ENCODE results near the gene TREML2. TPM values are rescaled to one million over a fixed set of nuclear protein-coding genes. Genes with fewer than 3 reads are reported as not detected.
"Not testable (repeated sequence)": the region's sequence is repeated elsewhere in the genome, so short reads cannot be mapped to it uniquely, and the experiment has no call there.

Gene TREML2
- total RNA-seq, 1 donor from 2014 or later, result not detected

DNA sequence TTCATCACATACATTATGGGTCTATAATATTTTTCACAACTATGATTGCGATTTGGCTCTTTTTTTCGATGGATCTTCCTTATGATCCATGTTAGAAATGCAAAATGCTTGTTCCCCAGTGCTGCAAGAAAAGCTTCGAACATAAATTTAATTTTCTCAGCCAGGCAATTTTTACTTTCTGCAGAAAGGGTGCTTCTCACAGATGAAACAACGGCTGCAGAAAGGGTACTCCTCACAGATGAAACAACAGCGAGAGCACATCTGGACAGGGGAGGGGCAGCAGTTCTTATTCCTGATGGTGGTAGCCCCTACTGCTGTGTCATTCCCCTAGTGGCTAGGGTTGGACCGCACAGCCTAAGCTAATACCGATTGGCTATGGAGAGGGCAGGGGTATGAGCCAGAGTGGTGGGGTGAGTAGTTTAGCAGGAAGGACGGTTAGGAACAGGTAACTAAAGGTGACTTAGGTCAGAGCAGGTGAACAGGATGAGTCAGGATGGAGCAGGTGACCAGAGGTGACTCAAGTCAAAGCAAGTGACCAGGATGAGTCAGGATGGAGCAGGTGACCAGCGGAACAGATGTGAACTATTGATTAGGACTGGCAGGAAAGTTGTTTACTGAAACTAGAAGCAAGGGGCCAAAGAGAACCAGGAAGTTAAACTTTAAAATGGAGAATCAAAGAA lies 13.8 kb upstream of the TREML2 start:
- ATAC-seq (ENCODE audit: poor library complexity), result no peak
- no peak for DNase-seq
- intact Hi-C loops (cut with DNase I), result no loop called here

DNA sequence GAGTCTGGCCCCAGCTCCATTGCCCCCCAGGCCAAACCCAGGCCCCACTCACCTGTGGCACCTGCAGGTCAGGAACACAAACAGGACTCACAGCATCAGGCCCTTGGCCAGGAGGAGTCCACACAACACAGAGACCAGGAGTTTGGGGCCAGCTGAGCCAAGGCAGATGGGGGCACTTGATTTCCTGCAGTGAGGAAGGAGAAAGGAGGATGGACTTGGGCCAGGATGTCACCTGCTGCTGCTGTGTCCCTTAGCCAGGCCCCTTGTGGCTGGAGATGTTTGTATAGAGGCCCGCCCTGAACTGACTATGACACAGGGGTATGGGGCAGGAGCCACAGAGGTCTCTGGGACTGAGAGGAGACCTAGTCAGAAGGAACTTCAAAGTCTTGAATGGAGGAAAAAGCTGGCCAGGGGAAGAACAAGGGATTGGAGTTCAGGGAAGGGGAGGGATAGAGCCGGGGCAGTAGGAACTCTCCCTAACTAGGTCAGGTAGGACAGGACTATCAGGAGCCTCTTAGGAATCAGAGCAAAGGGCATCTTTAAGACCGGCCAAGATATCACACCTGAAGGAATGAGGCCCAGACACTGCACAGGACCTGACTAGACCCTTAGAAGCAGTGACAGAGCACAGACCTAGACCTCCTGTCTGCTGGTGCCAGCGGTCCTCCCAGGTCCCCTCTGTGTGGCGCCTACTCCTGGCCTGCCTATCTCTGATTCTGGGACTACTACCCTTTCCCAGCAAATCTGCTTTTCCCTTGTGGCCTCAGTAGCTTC lies 8.8 kb upstream of the TREML2 start:
- ATAC-seq (ENCODE audit: poor library complexity), result no peak
- DNase-seq, result no peak
- intact Hi-C loops (cut with DNase I), result no loop called here

DNA sequence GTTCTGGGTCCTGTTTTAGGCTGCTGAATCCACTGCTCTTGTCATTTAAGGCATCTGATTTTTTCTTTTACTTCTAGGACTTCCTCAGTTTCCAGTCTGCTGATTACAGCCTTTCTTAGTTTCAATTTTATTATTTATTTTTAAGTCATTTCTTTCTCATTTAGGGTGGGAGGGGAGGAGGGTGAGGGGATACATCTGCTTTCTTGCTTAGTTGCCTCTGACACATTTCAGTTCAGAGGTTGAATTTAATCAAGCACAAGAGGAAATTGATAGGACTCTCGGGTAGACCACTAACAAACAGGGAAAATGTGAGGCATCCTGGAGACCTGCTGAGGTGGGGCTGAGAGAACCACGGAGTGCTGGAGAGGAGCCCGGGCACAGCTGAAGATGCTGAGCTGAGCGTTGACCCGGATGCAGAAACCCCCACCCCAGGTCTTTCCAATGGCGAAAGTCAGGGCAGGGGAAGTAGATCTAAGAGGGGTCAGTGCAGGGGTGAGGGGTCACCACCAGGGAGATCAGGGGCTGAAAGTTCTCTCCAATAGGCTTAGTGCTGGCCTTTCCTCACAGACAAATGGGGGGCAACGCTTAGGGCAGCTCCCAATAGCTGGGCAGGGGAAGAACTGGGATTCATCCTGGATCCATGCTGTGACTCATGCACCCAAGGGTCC lies 7.6 kb upstream of the TREML2 start:
- intact Hi-C loops (cut with DNase I), result no loop called here
- no peak for ATAC-seq (ENCODE audit: poor library complexity)
- DNase-seq, result no peak

DNA sequence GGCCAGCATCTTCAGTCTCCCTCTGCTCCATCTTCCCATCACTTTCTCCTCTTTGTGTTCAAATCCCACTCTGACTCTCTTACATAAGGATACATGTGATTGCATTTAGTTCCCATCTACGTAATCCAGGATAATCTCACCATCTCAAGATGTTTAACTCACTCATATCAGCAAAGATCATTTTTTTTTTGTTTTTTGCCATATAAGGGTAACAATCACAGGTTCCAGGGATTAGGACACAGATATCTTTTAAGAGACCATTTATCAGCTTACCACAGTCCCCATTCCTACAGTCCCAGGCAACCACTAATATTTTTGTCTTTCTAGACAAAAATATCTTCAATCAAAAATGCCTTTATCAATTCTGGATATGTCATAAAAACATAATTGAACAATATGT lies 3.2 kb upstream of the TREML2 start:
- no peak for DNase-seq
- intact Hi-C loops (cut with DNase I), result no loop called here
- ATAC-seq (ENCODE audit: poor library complexity), result no peak

DNA sequence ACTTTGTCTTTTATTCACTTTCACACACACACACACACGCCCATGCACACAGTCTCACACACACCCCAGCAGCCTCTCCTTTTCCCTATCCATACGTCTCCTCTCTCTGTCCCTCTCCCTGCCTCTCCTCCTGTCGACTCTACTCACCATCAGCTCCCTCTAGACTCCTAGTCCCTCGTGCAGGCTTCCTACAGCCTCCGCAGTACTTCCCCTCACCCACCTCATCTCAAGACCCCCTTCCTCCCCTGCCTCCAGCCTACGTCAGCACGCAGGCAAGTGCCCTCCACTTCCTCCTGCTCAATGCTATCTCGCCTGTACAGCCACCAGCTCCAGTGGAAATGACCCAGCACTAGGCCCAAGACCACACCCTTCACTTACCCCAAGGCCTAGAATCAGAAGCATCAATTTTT lies 820 bp upstream of the TREML2 start:
- DNase-seq (no peak), ATAC-seq (ENCODE audit: poor library complexity) (no peak)
- intact Hi-C loops (cut with DNase I), result no loop called here

DNA sequence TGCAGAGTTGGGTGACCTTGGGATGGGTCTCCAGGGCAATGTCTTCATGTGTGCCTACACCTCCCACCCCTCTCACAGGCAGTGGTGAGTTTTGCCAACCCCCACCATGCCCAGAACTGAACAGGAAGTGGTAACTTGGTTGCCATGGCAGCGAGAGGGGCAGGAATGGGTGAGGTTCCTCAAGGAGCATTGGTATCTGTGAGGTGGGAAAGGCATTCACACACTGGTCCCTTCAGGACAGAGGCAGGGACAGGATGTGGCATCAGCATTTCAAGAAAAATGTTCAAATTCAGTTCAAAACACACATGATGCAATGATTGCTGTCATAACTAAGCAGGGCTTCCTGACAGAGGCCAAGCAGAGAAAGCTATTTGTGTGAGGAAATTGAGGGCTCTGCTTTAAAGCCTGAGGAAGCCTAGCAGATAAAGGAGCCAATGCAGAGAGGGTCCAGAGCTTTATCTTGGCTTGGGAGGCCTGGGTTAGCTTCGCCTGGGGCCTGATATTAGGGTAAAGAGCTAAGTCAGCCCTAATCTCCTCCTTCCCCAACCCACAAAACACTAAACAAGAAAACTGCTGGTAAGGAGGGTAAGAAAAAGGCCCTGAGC lies 551 bp downstream of the TREML2 start:
- intact Hi-C loops (cut with DNase I), result no loop called here
- peak; percentile 67 for DNase-seq
- peak; percentile 48 for ATAC-seq (ENCODE audit: poor library complexity)

DNA sequence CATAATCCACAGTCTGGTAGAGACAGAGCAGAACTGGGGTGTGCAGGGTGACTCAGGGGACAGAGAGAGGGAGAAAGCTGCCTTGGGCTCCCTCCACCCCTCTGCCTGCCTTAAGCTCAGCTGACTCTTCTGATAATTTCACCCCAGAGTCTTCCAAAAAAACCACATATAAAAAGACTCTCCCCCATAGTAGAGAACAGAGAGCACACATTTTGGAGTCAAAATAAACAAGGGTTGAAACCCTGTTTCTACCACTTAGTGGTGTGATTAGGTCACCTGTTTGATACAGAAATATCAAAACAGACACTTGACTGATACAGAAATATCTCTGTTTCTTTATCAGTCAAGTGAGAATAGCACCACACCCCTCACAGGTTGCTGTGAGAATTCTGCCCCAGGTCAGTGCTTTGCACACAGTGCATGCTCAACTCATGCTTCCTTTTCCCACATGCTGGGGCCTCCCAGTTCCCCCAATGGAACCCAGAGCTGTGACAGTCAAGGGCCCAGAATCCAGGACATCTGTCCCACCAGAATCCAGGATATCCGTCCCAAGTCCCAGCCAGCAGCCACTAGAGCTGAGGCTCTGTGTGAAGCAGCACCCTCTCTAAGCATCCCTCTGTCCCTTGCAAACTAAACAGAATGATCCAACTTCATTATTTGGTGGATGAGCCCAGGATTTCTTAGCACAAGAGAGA lies 1.2 kb downstream of the TREML2 start:
- no peak for ATAC-seq (ENCODE audit: poor library complexity)
- intact Hi-C loops (cut with DNase I), result no loop called here
- no peak for DNase-seq

DNA sequence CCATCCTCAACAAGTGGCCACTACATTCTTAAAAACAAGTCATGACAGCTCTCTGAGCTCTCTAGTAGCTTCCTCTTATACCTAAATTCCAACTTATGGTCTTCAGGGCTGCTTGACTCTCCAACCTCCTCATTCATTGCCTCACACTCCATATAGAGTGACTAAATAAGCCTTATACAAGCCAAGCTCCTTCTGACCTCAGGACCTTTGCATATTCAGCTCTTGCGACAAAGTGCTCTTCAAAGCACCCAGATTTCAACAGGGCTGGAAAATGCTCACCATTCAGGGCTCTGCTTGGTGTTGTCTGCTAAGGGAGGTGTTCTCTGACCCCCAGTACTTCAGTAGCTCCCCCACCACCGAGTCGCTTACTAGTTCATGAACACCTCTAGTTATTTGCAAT lies 3.7 kb downstream of the TREML2 start:
- intact Hi-C loops (cut with DNase I), result no loop called here
- ATAC-seq (ENCODE audit: poor library complexity) (no peak), DNase-seq (no peak)

DNA sequence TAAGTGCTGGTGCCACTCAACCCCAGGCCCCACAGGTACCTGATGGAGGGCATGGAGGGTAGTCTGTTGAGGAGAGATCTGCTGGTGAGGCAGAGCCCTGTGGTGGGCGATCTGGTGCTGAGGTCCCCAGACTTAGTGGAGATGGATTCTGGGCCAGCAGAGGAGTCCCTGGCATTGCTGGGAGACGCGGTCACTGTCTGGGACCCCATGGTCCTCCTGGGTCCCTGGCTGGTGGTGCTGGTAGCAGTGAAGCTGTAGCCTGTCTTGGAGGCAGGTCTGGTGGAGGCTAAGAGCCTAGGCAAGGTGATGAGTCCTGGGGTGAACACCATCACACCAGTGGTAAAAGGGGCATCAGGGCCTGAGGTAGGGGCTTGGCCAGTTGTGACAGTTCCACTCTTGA lies 6.6 kb downstream of the TREML2 start:
- intact Hi-C loops (cut with DNase I), result no loop called here
- DNase-seq, result no peak
- no peak for ATAC-seq (ENCODE audit: poor library complexity)

DNA sequence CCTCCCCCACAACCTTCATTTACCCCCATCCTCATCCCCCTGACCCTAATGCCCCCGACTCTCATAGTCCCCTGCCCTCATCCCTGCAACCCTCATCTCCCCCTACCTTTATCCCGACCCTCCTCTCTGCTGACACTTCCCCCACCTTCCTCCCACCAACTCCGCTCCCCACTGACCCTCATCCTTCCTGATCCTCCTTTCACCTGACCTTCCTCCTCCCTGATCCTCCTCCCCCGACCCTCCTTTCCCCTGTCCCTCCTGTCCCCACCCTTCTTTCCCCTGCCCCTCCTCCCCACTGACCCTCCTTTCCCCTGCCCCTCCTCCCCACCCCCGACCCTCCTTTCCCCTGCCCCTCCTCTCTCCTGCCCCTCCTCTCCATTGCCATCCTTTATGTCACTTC lies 7.1 kb downstream of the TREML2 start:
- intact Hi-C loops (cut with DNase I), result no loop called here
- ATAC-seq (ENCODE audit: poor library complexity) (no peak), DNase-seq (no peak)

DNA sequence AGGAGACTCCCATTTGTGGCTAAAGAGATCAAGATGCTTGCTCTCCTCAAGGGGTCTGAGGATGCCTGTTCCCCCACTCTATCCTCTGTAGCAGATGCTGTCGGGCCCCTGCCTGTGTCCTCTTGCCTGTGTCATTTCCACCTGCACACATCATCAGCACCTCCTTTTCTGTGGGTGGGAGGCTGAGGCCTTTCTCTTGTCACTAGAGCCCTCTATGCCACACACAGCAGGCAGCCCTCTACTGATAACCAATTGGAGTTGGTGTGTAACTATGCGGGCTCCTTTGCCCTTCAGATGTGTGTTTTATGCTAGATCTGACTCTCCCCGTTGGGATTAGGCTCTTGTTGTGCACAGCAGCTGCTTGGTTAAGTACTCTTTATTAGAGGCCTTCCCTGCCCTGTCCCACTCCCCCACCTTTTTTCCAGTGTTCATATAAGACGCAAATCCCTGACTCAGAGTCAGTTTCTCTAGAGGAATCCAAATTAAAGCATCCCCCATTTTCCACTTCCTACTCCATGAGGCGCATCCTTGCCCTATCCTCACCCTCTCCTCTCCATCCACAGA lies 7.7 kb downstream of the TREML2 start:
- intact Hi-C loops (cut with DNase I), result no loop called here
- ATAC-seq (ENCODE audit: poor library complexity), result no peak
- no peak for DNase-seq

DNA sequence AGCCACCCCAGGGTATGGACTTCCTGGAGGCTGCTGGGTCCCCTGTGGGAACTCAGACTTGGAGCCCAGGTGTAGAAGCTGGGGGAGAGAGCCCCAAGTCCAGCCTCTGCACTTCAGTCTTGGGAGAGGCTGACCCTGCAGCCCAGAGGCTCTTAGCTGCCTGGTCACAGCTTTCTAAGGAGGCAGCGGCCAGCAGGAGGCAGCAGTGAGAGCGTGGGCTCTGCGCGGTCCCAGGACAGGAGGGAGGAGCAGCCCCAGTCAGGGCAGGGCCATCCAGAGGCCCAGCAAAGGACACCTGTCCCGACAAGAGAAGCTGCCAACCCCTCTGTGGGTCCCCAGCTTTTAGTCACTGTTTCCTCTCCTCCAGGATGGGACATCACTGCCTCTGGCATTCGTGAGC lies 9.4 kb downstream of the TREML2 start:
- peak; percentile 71 for DNase-seq
- peak; percentile 61 for ATAC-seq (ENCODE audit: poor library complexity)
- intact Hi-C loops (cut with DNase I), result no loop called here

DNA sequence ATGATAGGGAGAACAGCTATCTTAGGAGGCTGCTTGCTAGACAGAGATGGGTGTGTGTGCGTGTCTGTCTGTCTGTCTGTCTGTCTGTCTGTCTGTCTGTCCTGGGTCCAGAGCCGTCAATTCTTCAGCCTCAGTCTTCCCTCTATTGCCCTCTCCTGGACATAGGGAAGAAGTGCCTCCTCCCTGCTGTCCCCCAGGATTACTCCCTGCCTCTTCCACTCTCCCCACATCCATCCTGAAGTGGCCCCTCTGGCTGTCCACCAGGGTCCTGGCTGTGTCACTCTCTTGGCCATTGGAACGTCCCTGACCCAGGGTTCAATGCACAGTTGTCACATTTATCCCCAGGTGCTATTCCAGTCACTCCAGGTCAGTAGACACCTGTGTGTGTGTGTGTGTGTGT lies 10.2 kb downstream of the TREML2 start:
- intact Hi-C loops (cut with DNase I), result no loop called here
- DNase-seq, result no peak
- no peak for ATAC-seq (ENCODE audit: poor library complexity)

DNA sequence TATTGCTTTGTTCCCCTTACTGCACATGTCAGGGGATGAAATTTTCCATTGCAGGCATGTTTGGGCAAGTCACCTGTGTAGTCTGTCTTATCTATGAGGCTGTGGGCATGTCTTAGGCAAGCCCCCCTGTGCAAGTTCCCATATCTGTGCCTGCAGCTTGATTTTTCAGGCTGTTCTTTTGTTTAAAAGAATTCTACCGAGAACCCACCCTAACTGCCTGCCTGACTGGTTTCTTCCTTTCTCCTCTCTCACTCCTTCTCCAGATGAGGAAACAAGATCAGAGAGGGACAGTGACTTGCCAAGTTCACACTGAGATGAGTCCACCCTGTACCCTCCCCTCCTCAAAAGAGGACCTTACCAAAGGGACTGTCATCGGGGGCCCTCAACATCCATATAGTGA lies 11.0 kb downstream of the TREML2 start:
- DNase-seq (no peak), ATAC-seq (ENCODE audit: poor library complexity) (no peak)
- intact Hi-C loops (cut with DNase I), result no loop called here

DNA sequence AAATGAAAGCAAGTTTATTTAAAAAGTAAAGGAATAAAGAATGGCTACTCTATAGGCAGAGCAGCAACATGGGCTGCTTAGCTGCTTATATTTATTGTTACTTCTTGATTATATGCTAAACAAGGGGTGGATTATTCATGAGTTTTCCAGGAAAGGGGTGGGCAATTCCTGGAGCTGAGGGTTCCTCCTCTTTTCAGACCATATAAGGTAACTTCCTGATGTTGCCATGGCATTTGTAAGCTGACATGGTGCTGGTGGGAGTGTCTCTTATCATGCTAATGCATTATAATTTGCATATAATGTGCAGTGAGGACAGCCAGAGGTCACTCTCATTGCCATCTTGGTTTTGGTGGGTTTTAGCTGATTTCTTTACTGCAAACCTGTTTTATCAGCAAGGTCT lies 11.9 kb downstream of the TREML2 start:
- ATAC-seq (ENCODE audit: poor library complexity); intact Hi-C loops (cut with DNase I): not testable (repeated sequence)

DNA sequence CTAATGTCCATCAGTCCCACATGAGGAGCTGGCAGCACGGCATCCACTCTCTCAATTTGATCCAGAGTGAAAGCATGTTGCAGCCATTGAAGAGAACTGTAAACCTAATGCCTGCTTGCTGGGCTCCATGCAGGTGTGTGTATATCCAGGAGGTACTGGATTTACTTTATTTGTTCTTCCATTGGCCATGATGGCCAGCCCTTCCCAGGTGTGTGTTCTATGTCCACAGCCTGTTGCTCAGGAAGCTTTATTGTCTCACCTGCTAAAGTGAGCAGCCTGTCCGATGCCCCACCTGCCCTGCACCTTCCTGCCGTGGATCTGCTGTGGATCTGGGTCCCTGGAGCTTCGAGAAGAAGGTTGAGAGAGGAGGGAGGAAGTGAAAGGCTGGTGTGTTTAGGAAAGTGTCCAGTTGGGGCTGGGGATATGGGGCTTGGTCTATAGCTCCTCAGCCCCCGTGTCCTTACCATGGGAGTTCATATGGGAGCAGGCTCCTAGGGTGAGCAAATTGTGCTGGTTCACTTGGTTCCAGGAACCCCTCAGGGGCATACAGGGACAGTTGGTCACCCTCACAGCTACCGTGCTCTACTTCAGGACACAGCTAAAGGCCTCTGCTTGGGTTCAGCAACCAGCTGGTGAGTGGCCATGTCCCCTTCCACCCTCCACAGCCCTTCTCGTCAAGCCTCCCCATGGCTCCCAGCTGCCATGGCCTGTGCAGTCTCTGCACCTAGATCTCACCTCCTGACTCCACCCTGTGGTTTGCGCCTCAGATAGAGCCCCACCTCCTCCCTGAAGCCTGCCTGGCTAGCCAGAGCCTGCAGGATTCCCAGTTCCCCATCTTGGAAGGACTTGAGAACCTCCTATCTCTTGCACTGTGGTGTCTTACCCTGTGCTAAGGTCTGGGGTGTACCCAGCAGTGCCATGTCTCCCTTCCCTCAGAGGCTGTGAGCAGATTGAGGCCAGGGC lies 12.7 kb downstream of the TREML2 start:
- DNase-seq, result no peak
- intact Hi-C loops (cut with DNase I), result no loop called here
- no peak for ATAC-seq (ENCODE audit: poor library complexity)

More for the DNA sequence above, 11.9 kb downstream of the TREML2 start:
- not testable (repeated sequence) for DNase-seq

DNA sequence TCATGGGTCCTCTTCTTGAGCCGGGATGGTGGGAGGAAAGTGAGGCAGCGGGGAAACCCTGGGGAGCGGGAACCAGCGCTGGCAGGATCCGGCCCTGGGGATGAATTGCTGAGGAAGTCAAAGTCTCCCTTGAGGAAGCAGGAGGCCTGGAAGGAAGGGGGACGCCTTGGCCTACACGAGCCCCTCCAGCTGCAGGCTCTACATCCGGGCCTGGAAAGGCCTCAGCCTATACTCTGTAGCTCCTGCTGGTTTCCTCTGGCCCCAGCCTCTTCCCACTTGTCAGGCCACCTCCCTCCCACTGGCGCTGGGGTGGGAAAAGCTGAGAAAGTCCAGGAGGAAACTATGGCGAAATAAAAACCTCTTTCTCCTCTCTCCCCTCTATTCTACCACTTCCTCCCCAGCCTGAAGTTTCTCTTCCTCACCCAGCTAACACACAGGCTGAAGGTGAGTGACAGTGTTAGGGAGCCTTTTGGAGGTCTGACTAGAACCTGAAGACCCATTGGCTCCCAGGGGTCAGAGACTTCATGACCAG lies 14.9 kb downstream of the TREML2 start:
- no peak for ATAC-seq (ENCODE audit: poor library complexity)
- intact Hi-C loops (cut with DNase I), result no loop called here

More for the DNA sequence above, 14.9 kb downstream of the TREML2 start:
- no peak for DNase-seq
